Activated T-cell treated with anti-CD3 and anti-CD28 coated beads for 4 hours (primary cell): ENCODE results near the gene NUTM1.

Source experiments
- DNase-seq: peaks from one replicate; pipeline ENCODE4 v3.0.0-alpha.2; 2020

The NUTM1 gene

DNA sequence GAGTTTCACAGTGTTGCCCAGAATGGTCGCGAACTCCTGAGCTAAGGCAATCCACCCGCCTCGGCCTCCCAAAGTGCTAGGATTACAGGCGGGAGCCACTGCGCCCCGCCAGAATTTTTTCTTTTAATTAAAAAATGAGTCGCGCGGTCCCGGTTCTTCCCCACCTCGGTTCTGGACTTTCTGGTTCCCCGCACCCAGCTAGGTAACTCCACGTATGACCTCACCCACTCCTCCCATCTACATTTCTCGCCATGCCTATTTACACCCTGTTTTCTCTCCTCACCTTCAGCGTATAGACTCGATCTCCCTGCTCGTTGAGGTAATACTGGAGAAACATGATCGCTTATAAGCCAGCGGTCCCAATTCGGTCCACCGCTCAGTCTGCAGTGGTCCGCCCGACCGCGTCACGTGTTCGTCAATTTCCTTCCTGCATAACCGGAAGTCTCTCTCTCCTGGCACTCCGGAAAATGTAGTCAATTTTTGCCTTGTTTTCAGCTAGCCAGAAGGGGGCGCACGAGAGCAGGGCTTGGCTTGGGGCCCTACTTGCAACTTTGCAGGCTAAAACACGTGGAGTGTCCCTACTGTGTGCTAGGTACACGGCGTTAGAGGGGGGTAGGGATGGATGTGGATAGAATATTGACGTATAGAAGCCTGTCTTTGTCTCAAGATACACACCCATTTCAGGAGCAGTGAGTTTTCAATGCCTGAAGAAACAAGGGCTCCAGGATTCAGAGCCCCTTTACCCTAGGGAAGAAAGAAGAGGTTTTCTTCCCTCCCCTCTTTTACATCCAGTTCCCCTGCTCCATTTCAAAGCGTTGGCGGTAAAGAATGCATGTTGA, at the start of gene NUTM1, which contains the start of gene NOP10:
TSS of gene NUTM1 (plus strand) at position 579 of the 839 bp plus-strand sequence. CDS start 382 bp downstream, outside the sequence.
TSS of gene NOP10 (minus strand) at position 400 of the 839 bp plus-strand sequence. CDS start at position 337, 63 bp downstream.
- peak; percentile 94 for DNase-seq

GRCh38 chr15:34297059-34297458, 46.1 kb upstream of the NUTM1 start:
- DNase-seq: no peak

GRCh38 chr15:34301058-34301457, 42.1 kb upstream of the NUTM1 start:
- DNase-seq: no peak

GRCh38 chr15:34304613-34305012, 38.5 kb upstream of the NUTM1 start:
- no peak for DNase-seq

DNA sequence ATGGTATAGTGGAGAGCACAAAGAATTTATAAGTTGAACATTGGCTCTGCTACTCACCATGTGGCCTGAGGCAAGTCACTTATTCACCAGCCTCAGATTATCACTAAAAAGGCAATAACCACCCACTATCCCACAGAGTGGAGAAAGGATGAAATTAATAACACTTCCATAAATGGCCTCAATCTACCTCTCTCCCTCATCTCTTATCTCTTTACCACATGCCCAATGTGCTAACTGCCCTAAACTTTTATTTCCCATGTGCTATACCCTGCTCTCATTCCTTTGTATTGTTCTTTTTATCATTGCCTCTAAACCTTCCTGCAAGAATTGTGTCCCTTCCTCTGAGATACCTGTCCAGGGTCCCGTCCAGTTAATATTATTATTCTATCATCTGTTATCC, 31.6 kb upstream of the NUTM1 start:
- DNase-seq: no peak

GRCh38 chr15:34314491-34315490, 28.3 kb upstream of the NUTM1 start:
- no peak for DNase-seq

GRCh38 chr15:34318277-34319079, 24.6 kb upstream of the NUTM1 start:
- no peak for DNase-seq

- no peak for DNase-seq
These were observed 19.9 kb upstream of the NUTM1 start for GRCh38 chr15:34323217-34323616.

DNA sequence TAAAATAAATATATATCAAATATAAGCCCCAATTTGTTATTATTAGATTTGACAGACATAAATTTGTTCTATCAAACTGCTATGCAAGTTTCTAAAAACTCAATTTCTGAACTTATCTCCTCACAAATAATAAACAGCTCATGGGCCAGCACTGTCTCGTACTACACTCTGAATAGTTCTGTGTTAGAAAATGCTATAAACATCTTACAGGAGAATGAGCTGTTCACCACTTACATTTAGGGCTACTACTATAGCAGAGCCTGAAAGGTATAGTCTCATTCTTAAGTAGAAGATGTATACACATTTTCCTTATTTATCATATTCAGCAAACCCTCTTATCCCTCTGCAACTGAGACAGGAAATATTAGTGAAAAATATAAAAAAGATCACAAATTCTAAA, 18.2 kb upstream of the NUTM1 start:
- no peak for DNase-seq

DNA sequence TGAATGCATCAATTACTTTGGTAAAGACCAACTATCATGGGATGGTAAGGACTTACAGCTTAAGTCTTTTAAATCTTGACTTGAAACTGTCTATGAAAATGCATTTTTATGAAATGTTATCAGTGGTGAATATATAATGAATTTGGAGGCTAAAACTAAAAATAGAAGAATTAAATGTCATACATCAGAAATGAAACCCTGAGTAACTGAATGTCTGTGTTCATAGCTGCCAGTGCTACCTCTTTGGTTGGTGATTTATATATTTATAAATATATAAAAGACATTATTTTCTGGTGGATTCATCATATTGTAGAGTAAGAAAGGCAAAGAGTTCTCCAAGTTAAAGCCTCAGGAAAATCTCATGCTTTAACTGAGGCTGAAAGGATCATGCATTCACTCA, 17.7 kb upstream of the NUTM1 start:
- DNase-seq: no peak

DNA sequence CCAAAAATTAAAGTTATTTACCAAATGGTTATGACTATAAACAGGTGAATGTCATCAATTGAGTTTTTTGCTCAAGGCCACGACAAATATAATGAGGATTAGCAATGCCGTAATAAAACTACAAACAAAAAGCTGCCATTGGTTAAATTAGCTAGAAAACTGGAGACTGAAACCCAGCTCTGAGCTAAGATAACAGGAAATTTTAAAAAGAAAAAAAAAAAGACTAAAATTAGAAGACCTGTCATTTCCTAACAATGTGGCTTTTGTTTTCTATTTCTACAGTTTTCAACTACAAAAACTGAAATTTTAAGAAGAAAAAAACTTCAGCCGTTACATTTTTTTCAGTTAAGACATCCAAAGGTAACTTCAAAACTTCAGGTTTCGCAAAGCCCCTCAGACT, 15.2 kb upstream of the NUTM1 start:
- DNase-seq: no peak

DNA sequence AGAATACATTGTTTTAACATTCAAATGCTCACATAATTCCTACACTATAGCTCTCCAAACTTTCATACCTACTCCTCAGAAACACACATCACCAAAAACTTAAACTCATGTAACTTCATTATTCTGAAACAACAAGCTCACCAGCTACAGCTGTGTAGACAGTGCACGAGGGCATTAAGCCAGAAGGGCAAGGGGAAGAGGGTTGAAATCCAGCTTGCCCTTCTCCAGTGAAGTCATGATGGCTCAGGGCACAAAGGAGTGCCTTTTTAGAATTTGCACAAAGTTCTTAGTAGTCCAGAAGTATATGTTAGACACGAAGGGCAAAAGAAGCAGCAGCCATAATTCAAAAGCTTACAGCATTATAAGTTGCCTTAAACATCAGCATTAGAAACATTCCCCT, 14.1 kb upstream of the NUTM1 start:
- no peak for DNase-seq

- no peak for DNase-seq
These were observed 12.8 kb upstream of the NUTM1 start for GRCh38 chr15:34330279-34330678.

DNA sequence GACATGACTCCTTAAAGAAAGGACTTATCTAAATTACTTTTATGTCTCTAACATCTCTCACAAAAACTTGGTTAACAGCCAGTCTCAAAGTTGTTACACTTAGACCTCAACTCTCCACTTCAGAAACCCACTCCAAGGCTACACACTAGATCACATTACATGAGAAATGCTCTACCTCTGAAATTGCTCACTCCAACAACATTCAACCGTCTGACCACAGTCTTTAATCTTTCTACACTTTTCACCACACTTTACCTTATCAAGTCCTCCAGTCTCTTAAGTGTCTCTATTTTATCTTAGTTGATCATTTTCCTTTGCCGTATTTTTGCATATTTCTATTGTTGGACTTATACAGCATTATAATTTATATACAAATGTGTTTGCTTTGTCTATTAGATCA, 11.3 kb upstream of the NUTM1 start:
- no peak for DNase-seq

GRCh38 chr15:34332553-34333120, 10.5 kb upstream of the NUTM1 start:
- no peak for DNase-seq

DNA sequence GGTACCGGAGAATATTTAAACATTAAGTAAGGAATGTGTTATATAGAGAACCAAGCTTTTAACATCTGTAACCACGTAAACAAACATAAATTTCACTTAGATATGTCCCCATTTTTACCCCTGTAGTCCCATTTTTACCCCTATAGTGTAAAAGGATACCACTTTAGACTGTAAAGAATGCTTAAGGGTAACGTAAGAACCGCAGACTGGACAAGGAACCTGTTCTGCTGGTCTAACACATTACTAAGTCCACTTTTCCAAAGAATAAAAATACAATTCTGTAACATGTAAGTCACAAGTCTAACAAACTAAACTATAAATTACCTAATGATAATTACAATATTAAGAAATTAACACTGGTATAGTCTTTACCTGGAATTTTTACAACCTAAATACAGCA, 8.4 kb upstream of the NUTM1 start:
- no peak for DNase-seq

GRCh38 chr15:34335176-34336032, 7.7 kb upstream of the NUTM1 start:
- DNase-seq: no peak

- no peak for DNase-seq
These were observed 6.7 kb upstream of the NUTM1 start for GRCh38 chr15:34336231-34336990.

DNA sequence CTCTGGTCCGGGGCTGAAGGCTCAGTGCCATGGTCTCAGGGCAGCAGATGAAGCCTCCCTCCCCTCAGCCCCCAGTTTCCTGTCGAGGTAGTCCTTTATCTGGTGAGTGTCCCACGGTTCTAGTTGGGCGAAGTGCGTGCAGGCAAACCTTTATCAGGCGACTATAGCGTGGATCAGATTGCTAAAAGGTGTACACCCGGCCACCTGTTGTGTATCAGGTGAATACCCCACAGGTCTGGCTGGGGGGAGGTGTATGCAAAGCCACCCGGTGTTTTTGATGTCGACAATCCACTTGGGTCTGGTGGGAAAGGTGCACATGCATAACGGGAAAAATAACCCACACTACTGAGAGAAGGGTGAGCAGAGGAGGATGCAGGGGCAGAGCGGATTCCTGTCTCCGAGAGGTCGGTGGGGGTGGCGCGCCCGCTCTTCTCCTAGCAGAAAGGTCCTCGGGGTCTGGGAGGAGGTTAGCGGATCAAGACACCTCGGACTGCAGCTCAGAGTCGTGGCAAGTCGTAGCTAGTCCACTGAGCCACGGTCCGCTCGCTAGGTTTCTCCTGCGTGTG, 6.0 kb upstream of the NUTM1 start:
- no peak for DNase-seq
